Activated CD4-positive, alpha-beta memory T cell treated with anti-CD3 and anti-CD28 coated beads, Interleukin-2, amount 10 ng/mL, durations not matched to agents 7 days and 5 days (primary cell): Measurements from ENCODE around the gene KAT6B. TPM values are rescaled to one million over a fixed set of nuclear protein-coding genes. Genes with fewer than 3 reads are reported as not detected.

Experiments used
- CTCF ChIA-PET: fragments of 350-600 bp; sonication (Branson Sonifier 250); formaldehyde crosslinking; loops from one replicate; lab custom pipeline; 2021; ENCODE audit warnings: antibody characterized with exemption, inconsistent platforms; lab: Charles Lee
- POLR2A ChIA-PET: fragments of 350-600 bp; sonication (Branson Sonifier 250); formaldehyde crosslinking; loops from one replicate; lab custom pipeline; 2021; ENCODE audit warnings: antibody characterized with exemption; lab: Charles Lee
- DNase-seq: peaks from one replicate; pipeline ENCODE4 v3.0.0-alpha.2; 2020
- H3K27ac Mint-ChIP-seq: one replicate; pipeline ENCODE4 v1.8.0; 2021; ENCODE audit warnings: mild to moderate bottlenecking, mixed read lengths
- H3K27me3 Mint-ChIP-seq: one replicate; pipeline ENCODE4 v1.8.0; 2021; ENCODE audit warnings: mixed read lengths
- H3K36me3 Mint-ChIP-seq: one replicate; pipeline ENCODE4 v1.8.0; 2021; ENCODE audit warnings: low read depth, mixed read lengths
- H3K4me1 Mint-ChIP-seq: one replicate; pipeline ENCODE4 v1.8.0; 2021; ENCODE audit warnings: mixed read lengths
- H3K4me3 Mint-ChIP-seq: one replicate; pipeline ENCODE4 v1.8.0; 2021; ENCODE audit warnings: mild to moderate bottlenecking, mixed read lengths
- H3K9me3 Mint-ChIP-seq: one replicate; pipeline ENCODE4 v1.8.0; 2021; ENCODE audit warnings: mixed read lengths
- total RNA-seq, 2 experiments: library from RNA; stranded (reverse); gene quantifications; one replicate each; pipeline ENCODE4 v1.2.3, GENCODE V29; 2021

KAT6B gene
- total RNA-seq, 2 experiments from 2014 or later: 20.2 to 21.8 TPM

GRCh38 chr10:74923556-74923955 lies 97.2 kb downstream of the KAT6B start:
- DNase-seq: no peak
- H3K9me3 Mint-ChIP-seq: peaks cover 9% of the 10 kb centered on the region
- H3K27me3 Mint-ChIP-seq: no peaks in the 10 kb centered on the region
- no peak overlapping the region for H3K4me3 Mint-ChIP-seq
- ChIA-PET CTCF (no interaction called here), POLR2A (no interaction called here)
- H3K36me3 Mint-ChIP-seq: peaks cover 15% of the 10 kb centered on the region
- H3K4me1 Mint-ChIP-seq: peaks cover 15% of the 10 kb centered on the region
- H3K27ac Mint-ChIP-seq: no peak overlapping the region

GRCh38 chr10:74924251-74924963 lies 98.0 kb downstream of the KAT6B start:
- Mint-ChIP-seq H3K27me3 (no peaks in the 10 kb centered on the region), H3K27ac (no peak overlapping the region), H3K9me3 (peaks cover 9% of the 10 kb centered on the region), H3K4me3 (no peak overlapping the region), H3K36me3 (peaks cover 15% of the 10 kb centered on the region), H3K4me1 (peaks cover 15% of the 10 kb centered on the region)
- DNase-seq: no peak
- ChIA-PET CTCF (no interaction called here), POLR2A (interaction anchor here (0.6 kb wide), 1 partner anchor 65 kb away, joined by 3 read pairs; no protein-coding TSS in a partner anchor)

- CTCF ChIA-PET: no interaction called here
- H3K4me1 Mint-ChIP-seq: peaks cover 7% of the 10 kb centered on the region
- DNase-seq: no peak
- no peaks in the 10 kb centered on the region for H3K27me3 Mint-ChIP-seq
- peaks cover 2% of the 10 kb centered on the region for H3K9me3 Mint-ChIP-seq
- H3K36me3 Mint-ChIP-seq: peaks cover 6% of the 10 kb centered on the region
- POLR2A ChIA-PET: no interaction called here
- no peak overlapping the region for H3K4me3 Mint-ChIP-seq
- H3K27ac Mint-ChIP-seq: no peak overlapping the region
Measured at GRCh38 chr10:74925291-74925690, 98.9 kb downstream of the KAT6B start.

GRCh38 chr10:74925708-74926107 lies 99.3 kb downstream of the KAT6B start:
- Mint-ChIP-seq H3K27ac (no peak overlapping the region), H3K36me3 (peaks cover 4% of the 10 kb centered on the region), H3K9me3 (no peaks in the 10 kb centered on the region), H3K4me1 (peaks cover 5% of the 10 kb centered on the region), H3K27me3 (no peaks in the 10 kb centered on the region), H3K4me3 (no peak overlapping the region)
- no peak for DNase-seq
- ChIA-PET POLR2A (no interaction called here), CTCF (no interaction called here)

GRCh38 chr10:74926791-74927585 lies 100.6 kb downstream of the KAT6B start:
- ChIA-PET CTCF (no interaction called here), POLR2A (no interaction called here)
- H3K9me3 Mint-ChIP-seq: no peaks in the 10 kb centered on the region
- H3K4me3 Mint-ChIP-seq: no peak overlapping the region
- H3K36me3 Mint-ChIP-seq: no peaks in the 10 kb centered on the region
- DNase-seq: no peak
- peaks cover 2% of the 10 kb centered on the region for H3K4me1 Mint-ChIP-seq
- no peak overlapping the region for H3K27ac Mint-ChIP-seq
- H3K27me3 Mint-ChIP-seq: no peaks in the 10 kb centered on the region

GRCh38 chr10:74927701-74928100 lies 101.3 kb downstream of the KAT6B start:
- Mint-ChIP-seq H3K9me3 (no peaks in the 10 kb centered on the region), H3K27ac (no peak overlapping the region), H3K27me3 (no peaks in the 10 kb centered on the region), H3K4me3 (no peak overlapping the region), H3K4me1 (peaks cover 2% of the 10 kb centered on the region), H3K36me3 (no peaks in the 10 kb centered on the region)
- DNase-seq: no peak
- POLR2A ChIA-PET: no interaction called here
- CTCF ChIA-PET: no interaction called here

GRCh38 chr10:74928742-74929191 lies 102.4 kb downstream of the KAT6B start:
- H3K36me3 Mint-ChIP-seq: no peaks in the 10 kb centered on the region
- no peaks in the 10 kb centered on the region for H3K27me3 Mint-ChIP-seq
- H3K27ac Mint-ChIP-seq: no peak overlapping the region
- ChIA-PET CTCF (no interaction called here), POLR2A (no interaction called here)
- no peaks in the 10 kb centered on the region for H3K9me3 Mint-ChIP-seq
- H3K4me1 Mint-ChIP-seq: no peaks in the 10 kb centered on the region
- DNase-seq: no peak
- no peak overlapping the region for H3K4me3 Mint-ChIP-seq

GRCh38 chr10:74929197-74929596 lies 102.8 kb downstream of the KAT6B start:
- H3K9me3 Mint-ChIP-seq: no peaks in the 10 kb centered on the region
- CTCF ChIA-PET: no interaction called here
- H3K27me3 Mint-ChIP-seq: no peaks in the 10 kb centered on the region

GRCh38 chr10:74930965-74931364 lies 104.6 kb downstream of the KAT6B start:
- ChIA-PET CTCF (no interaction called here), POLR2A (no interaction called here)
- no peak for DNase-seq
- Mint-ChIP-seq H3K36me3 (no peaks in the 10 kb centered on the region), H3K4me1 (no peaks in the 10 kb centered on the region), H3K9me3 (no peaks in the 10 kb centered on the region), H3K27me3 (no peaks in the 10 kb centered on the region), H3K4me3 (no peak overlapping the region), H3K27ac (no peak overlapping the region)

More at GRCh38 chr10:74929197-74929596, 102.8 kb downstream of the KAT6B start:
- no peak overlapping the region for H3K27ac Mint-ChIP-seq
- H3K4me3 Mint-ChIP-seq: no peak overlapping the region
- H3K4me1 Mint-ChIP-seq: no peaks in the 10 kb centered on the region
- H3K36me3 Mint-ChIP-seq: no peaks in the 10 kb centered on the region
- DNase-seq: no peak
- POLR2A ChIA-PET: no interaction called here

- H3K36me3 Mint-ChIP-seq: no peaks in the 10 kb centered on the region
- H3K4me1 Mint-ChIP-seq: no peaks in the 10 kb centered on the region
- no peak for DNase-seq
- ChIA-PET CTCF (no interaction called here), POLR2A (no interaction called here)
- no peak overlapping the region for H3K27ac Mint-ChIP-seq
- H3K27me3 Mint-ChIP-seq: no peaks in the 10 kb centered on the region
- H3K4me3 Mint-ChIP-seq: no peak overlapping the region
- H3K9me3 Mint-ChIP-seq: no peaks in the 10 kb centered on the region
Measured at GRCh38 chr10:74932648-74933047, 106.2 kb downstream of the KAT6B start.

- CTCF ChIA-PET: interaction anchor here (0.7 kb wide), 1 partner anchor 10 kb away, joined by 4 read pairs; no protein-coding TSS in a partner anchor
- no peak overlapping the region for H3K4me3 Mint-ChIP-seq
- POLR2A ChIA-PET: no interaction called here
- no peak for DNase-seq
- no peaks in the 10 kb centered on the region for H3K4me1 Mint-ChIP-seq
- H3K27ac Mint-ChIP-seq: no peak overlapping the region
- H3K27me3 Mint-ChIP-seq: no peaks in the 10 kb centered on the region
- H3K36me3 Mint-ChIP-seq: no peaks in the 10 kb centered on the region
- no peaks in the 10 kb centered on the region for H3K9me3 Mint-ChIP-seq
Measured at GRCh38 chr10:74934100-74934812, 107.9 kb downstream of the KAT6B start.

- Mint-ChIP-seq H3K4me1 (no peaks in the 10 kb centered on the region), H3K27ac (no peak overlapping the region), H3K9me3 (no peaks in the 10 kb centered on the region), H3K4me3 (no peak overlapping the region), H3K36me3 (peaks cover 3% of the 10 kb centered on the region), H3K27me3 (no peaks in the 10 kb centered on the region)
- ChIA-PET POLR2A (no interaction called here), CTCF (no interaction called here)
- no peak for DNase-seq
Measured at GRCh38 chr10:74936577-74937265, 110.3 kb downstream of the KAT6B start.
